ENCODE data around the gene CAMSAP1.

The CAMSAP1 gene

DNA sequence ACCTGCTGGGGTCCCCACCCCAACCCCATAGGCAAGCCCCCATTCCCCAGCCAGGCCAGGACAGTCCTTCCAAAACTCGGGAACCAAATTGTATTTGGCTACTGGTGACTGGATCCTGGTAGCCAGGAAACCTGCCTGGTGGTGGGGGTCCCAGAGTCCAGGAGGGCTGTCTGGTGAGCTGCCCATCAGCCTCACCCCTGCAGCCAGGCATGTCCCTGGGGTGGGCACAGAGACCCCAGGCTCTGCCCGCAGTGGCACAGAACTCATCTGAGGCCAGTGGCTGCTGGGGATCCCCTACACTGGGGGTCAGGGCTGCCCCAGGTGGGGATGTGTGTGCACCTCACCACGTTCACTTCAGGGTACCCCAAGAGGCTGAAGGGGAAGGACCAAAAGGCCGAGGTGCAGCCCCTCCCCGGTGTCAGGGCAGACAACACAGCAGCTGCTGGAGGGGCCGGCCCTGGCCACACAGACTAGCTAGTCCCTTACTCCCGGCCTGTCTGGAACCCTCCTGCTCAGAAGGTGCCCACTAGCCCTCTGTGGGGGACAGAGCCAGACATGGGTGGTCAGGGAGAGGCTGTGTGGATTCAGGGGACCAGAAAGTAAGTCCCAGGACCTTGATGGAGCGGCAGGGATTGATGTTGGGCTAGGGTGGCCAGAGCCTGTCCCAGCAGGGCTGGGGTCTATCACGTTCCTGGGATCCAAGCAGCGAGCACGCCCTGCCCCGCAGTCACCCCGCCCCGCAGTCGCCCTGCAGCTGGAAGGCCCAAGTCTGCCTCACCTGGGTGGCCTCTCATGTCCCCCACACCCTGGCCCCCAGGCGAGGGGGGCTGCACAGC, 113.9 kb downstream of the CAMSAP1 start:
- DNase-seq (ENCODE audit: low read depth in 2 of 2) = no peak

- DNase-seq (ENCODE audit: low read depth in 2 of 2) = no peak
Measured at GRCh38 chr9:135792268-135793128, 114.8 kb downstream of the CAMSAP1 start.

GRCh38 chr9:135791431-135792267, 115.7 kb downstream of the CAMSAP1 start:
- DNase-seq (ENCODE audit: low read depth in 2 of 2) = no peak

- no peak for DNase-seq (ENCODE audit: low read depth in 2 of 2)
Measured at GRCh38 chr9:135790850-135791249, 116.5 kb downstream of the CAMSAP1 start.

DNA sequence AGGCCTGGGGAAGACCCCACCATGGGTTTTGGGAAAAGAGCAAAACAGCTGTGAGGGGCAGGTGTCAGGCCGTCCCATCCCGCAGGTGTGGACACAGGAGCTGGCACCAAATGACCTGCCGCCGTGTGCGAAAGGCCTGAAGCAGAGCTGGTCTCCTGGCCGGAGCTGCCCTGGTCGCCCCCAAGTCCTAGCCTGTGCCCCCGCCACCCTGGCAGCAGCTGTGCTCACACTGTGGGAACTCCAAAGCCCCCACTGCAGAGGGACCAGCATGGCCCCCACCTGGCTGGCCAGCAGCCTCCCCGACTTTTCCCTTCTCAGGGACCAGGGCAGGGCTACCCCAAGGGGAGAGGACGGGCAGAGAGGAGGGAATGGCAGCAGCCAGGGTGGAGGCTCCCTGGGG, 117.0 kb downstream of the CAMSAP1 start:
- DNase-seq (ENCODE audit: low read depth in 2 of 2) = no peak

- no peak for DNase-seq (ENCODE audit: low read depth in 2 of 2)
Measured at GRCh38 chr9:135789838-135790291, 117.5 kb downstream of the CAMSAP1 start.

DNA sequence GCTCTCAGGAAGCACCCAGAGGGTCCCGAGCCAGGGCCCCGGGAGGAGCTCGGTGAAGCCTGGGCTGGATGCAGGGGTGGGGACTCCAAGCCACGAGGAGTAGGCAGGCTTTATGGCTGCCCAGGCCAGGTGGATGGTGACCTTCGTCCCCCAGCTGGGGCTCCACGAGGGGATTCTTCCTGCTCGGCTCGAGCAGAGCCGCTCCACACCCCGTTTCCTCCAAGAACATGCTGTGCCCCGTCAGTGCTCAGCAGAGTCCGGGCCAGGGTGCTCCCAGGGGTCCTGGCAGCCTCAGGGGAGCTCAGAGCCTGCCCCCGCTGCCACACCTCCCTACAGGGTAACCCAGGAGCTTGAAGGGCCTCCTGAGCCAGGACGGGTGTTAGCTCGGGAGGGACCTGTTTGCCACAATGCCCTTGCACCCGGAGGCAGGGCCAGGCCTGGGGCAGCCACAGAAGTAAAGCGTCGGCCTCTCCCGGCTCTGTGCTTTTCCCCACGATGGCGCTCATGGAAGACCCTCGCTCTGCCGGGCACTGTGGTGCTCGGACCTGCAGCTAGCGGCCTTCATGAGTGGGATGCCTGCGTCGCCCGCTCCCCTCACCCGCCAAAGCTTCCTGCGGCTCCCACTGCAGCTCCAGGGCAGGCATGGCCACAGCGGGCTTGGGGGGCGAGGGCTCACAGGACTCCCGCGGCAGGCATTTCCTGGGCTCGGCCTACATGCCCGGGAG, 118.6 kb downstream of the CAMSAP1 start:
- no peak for DNase-seq (ENCODE audit: low read depth in 2 of 2)

DNA sequence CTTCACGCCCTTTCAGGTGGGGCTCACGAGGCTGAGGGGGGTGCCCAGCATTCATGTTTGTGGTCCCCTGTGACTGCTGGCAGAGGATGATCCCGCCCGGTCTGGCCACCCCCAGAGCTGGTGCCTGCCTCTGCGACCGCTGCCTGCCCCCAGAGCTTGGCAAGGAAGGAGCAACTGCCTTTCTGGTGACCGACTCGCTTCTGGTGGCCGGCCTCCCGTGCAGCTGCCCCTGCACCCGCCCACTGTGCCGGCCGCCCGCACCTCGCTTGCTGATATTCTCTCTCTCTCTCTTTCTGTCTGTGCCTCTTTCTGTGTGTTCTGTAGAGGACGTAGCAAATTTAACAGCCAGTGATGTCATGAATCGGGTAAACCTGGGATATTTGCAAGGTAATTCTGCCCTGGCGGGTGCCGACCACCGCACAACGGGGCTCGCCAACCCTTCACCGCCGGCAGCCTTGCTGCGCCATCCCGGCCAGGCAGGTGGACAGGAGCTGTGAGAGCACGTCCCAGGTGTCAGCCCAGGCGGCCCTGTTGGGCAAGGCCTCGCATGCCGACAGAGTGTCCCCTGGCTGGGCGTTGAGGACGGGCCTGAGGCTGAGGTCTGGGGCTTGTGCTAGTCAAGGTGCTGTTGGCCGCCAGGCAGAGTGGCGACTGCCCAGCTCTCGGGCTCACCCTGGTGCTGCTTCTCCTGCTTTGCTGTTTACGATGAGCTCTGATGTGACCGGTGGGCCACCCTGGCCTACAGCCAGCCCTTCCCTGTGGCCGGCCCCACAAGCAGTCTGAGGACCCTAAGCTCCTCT, 119.4 kb downstream of the CAMSAP1 start:
- DNase-seq (ENCODE audit: low read depth in 2 of 2) = no peak

GRCh38 chr9:135787317-135787716, 120.0 kb downstream of the CAMSAP1 start:
- DNase-seq (ENCODE audit: low read depth in 2 of 2) = no peak

- DNase-seq (ENCODE audit: low read depth in 2 of 2) = no peak
Measured at GRCh38 chr9:135786146-135786690, 121.1 kb downstream of the CAMSAP1 start.

DNA sequence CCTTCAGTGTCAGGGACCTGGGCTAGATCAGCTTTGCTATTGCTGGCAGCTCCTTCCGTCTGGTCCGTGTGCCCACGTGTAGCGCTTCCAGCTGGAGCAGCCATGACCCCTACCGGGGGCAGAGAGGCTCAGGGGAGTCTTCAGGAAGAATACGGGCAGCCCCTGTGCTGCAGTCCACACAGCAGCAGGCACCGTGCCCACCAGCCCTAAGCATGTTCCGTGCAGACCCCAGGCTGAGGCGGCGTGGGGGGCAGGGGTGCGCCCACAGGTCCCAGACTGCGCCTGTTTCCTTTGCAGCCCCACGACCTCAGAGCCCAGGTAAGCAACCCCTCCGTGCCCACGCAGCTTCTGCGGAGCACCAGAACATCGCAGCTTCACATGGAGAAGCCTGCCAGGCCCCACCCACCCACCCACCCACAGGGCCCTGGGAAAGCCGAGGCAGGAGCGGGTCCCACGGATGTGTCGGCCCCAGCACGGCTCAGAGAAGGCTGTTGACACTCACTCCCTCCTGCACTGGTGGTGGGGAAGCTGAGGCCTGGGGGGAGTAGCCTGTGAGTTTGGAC, 122.3 kb downstream of the CAMSAP1 start:
- DNase-seq (ENCODE audit: low read depth in 2 of 2) = no peak

DNA sequence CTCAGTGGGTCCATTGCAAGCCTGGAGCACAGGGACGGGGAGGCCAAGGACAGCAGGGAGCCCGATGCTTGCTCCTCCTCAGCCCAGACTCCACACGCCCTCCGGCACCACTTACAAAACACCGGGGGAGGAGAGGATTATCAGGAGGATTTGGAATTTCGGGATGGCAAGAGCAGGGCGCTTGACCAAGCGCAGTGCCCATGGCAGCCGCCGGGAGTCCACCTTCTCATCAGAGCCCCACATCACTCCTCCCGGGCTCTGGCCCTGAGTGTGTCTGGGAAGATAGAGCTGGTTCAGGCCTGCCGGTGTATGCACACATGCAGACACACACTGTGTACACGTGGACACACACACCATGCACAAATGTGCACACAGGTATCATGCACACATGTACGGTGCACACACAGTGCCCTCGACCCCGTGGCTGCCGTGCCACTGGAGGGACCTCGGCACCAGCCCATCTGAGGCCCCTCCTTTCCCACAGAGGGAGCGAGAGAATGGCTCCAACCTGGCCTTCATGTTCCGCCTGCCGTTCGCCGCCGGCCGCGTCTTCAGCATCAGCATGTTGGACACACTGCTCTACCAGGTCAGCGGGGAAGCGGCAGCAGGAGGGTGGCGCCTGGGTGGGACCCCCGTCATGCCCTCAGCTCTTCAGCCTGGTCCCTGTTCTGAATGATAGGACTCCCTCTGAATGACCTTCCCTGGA, 123.7 kb downstream of the CAMSAP1 start:
- no peak for DNase-seq (ENCODE audit: low read depth in 2 of 2)

- DNase-seq (ENCODE audit: low read depth in 2 of 2) = no peak
Measured at GRCh38 chr9:135782946-135783345, 124.4 kb downstream of the CAMSAP1 start.

DNA sequence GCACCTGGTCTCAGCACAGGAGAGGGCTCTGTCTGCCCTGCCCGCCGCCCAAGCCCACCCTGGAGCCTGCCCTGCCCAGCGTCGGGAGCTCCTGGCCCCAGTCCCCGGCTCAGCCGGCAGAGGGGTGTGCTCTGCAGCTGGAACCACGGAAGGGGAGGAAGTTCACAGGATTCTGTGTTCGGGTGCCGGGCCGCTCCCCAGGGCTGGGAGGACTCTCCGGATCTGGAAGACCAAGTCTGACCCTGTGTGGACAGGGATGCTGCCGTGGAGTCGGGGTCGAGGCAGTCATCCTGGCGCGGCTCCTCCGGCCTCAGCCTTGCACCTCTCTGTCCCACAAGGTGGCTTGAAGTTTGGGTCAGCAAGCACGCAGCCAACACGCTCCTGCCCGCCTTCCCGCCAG, 126.7 kb downstream of the CAMSAP1 start:
- no peak for DNase-seq (ENCODE audit: low read depth in 2 of 2)

DNA sequence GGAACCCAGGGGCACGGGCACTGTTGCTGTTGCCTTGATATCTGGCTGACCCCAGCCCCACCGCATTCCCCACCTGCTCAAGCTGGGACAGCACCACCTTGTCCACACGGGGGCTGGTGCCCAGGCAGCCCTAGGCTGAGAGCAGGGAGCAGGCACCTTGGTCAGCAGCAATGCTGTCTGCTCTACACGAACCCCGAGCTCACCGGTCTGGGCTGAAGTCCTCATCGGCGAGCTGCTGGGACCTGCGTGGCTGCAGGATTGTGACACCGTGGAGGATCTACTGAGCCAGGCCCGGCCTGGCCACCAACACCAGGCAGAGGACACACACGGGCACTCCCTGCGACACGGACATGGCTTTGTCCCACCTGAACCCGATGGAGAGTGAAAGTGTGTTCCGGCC, 127.3 kb downstream of the CAMSAP1 start:
- no peak for DNase-seq (ENCODE audit: low read depth in 2 of 2)

DNA sequence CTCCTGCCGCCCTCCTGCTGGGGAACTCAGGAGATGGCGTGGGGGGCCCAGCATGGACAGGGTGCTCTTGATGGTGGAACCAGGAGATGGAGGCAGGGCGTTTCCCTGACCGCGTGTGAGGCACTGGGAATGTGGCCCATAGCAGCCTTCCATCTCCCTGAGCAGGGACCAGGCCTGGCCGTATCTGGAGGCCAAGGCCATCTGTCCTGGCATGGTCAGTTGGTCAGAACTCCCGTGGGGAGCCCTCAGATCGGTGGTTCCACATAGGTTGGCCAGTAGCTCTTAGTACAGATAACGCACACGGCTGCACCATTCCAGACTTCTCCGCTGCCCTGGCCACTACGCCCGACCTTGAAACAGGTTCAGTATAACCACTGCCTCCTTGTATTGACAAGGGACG, 127.8 kb downstream of the CAMSAP1 start:
- DNase-seq (ENCODE audit: low read depth in 2 of 2) = no peak

GRCh38 chr9:135778421-135778820, 128.9 kb downstream of the CAMSAP1 start:
- DNase-seq (ENCODE audit: low read depth in 2 of 2) = no peak

DNA sequence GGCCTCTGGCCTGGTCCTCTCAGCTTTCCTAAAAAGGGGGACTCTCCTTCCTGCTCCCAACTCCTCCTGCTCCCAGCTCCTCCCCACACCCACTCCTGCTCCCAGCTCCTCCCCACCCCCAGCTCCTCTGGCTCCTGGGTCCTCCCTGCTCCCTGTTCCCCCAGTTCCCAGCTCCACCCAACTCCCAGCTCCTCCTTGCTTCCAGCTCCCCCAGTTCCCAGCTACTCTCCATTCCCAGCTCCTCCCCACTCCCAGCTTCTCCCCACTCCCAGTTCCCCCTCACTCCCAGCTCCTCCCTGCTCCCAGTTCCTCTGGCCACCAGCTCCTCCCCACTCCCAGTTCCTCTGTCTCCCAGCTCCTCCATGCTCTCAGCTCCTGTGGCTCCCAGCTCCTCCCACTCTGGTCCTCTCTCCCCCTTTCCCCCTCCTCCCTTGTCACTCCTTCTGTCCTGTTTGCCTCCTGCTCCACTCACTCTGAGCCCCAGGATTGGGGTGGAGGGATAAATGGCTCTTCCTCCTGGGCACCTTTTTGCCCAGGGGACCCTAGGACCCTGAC, 129.6 kb downstream of the CAMSAP1 start:
- DNase-seq (ENCODE audit: low read depth in 2 of 2) = no peak
